Upper lobe of right lung (tissue), 1 donor: ENCODE data around the gene ZCCHC24. TPM values are rescaled to one million over a fixed set of nuclear protein-coding genes. Genes with fewer than 3 reads are reported as not detected.
"Not testable (repeated sequence)": the region's sequence is repeated elsewhere in the genome, so short reads cannot be mapped to it uniquely, and the experiment has no call there.

Experiments
- ATAC-seq: fragments of 200-7000 bp; cut with Tn5 transposase; one replicate; pipeline ENCODE4 v1.9.1; 2020; ENCODE audit warnings: mild to moderate bottlenecking, moderate library complexity
- DNase-seq: peaks from one replicate; pipeline ENCODE4 v3.0.0-alpha.2; 2020
- H3K27ac ChIP-seq: fragments of 200-600 bp; one replicate; pipeline ENCODE4 v1.8.0; 2022
- H3K27me3 ChIP-seq: fragments of 200-600 bp; one replicate; pipeline ENCODE4 v1.8.0; 2022; ENCODE audit warnings: mild to moderate bottlenecking
- H3K36me3 ChIP-seq: fragments of 200-600 bp; one replicate; pipeline ENCODE4 v1.8.0; 2022
- H3K4me1 ChIP-seq: fragments of 200-600 bp; one replicate; pipeline ENCODE4 v1.8.0; 2022
- H3K4me3 ChIP-seq: fragments of 200-600 bp; one replicate; pipeline ENCODE4 v1.8.0; 2022; ENCODE audit warnings: mild to moderate bottlenecking
- H3K9me3 ChIP-seq: fragments of 200-600 bp; one replicate; pipeline ENCODE4 v1.8.0; 2022
- intact Hi-C: fragments of 100-400 bp; cut with DNase I; formaldehyde crosslinking; loops from one replicate; pipeline ENCODE4 v1.11.0; 2022
- total RNA-seq: library from RNA; stranded (reverse); fragmentation: NEBNext Ultra II Directional; extraction: Animal tissue kit (Norgen Biotek cat#: 25700); gene quantifications from one replicate; pipeline ENCODE4 v1.2.1, GENCODE V29; 2021
- TF ChIP-seq, protein P1 (sequence below): fragments of 200-600 bp; IDR thresholded peaks from one replicate; pipeline ENCODE4 v1.8.0; 2022; ENCODE audit warnings: antibody characterized with exemption
- donor health status: DM: no; HTN: yes; CAD: no; lungs with severe emphysema.

The ZCCHC24 gene
- total RNA-seq, 1 donor from 2014 or later = 32.4 TPM

DNA sequence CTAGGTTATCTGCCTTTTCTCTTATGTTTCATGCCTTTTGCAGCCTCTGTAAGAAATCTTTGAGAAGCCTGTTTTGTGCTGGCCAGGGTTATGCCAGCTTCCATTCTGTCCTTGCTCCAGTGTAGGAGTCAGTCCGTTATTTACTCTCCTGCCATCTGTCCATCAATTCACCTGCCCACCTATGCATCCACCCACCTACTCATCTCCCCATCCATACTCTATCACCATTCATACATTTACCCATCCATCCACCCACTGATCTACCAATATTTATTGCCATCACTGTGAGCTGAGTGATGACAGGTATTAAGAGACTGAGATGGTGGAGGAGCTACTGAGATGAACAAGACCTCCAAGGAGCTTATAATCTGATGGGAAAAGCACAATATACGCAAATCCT is 110.9 kb downstream of the ZCCHC24 start:
- no peaks in the 10 kb centered on the region for H3K36me3 ChIP-seq
- intact Hi-C loops = no loop called here
- TF ChIP-seq, protein P1, sequence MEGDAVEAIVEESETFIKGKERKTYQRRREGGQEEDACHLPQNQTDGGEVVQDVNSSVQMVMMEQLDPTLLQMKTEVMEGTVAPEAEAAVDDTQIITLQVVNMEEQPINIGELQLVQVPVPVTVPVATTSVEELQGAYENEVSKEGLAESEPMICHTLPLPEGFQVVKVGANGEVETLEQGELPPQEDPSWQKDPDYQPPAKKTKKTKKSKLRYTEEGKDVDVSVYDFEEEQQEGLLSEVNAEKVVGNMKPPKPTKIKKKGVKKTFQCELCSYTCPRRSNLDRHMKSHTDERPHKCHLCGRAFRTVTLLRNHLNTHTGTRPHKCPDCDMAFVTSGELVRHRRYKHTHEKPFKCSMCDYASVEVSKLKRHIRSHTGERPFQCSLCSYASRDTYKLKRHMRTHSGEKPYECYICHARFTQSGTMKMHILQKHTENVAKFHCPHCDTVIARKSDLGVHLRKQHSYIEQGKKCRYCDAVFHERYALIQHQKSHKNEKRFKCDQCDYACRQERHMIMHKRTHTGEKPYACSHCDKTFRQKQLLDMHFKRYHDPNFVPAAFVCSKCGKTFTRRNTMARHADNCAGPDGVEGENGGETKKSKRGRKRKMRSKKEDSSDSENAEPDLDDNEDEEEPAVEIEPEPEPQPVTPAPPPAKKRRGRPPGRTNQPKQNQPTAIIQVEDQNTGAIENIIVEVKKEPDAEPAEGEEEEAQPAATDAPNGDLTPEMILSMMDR = no peak
- no peak overlapping the region for H3K4me3 ChIP-seq
- no peak overlapping the region for H3K27ac ChIP-seq
- DNase-seq (no peak), ATAC-seq (no peak)
- no peaks in the 10 kb centered on the region for H3K27me3 ChIP-seq
- no peaks in the 10 kb centered on the region for H3K9me3 ChIP-seq
- no peaks in the 10 kb centered on the region for H3K4me1 ChIP-seq

DNA sequence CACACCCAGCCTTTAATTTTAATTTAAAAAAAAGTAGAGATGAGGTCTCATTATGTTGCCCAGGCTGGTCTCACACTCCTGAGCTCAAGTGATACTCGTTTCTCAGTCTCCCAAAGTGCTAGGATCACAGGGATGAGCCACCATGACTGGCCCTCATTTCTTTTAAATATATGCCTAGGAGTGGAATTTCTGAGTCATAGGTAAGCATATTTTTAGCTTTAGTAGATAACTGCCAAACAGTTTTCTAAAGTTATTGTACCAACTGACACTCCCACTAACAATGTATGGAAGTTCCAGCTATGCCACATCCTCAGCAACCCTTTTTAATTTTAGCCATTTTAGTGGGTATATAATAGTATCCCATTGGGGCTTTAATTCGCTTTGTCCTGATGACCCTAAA is 111.9 kb downstream of the ZCCHC24 start:
- ATAC-seq = no peak
- Histone ChIP-seq H3K4me1 (no peaks in the 10 kb centered on the region), H3K36me3 (no peaks in the 10 kb centered on the region), H3K9me3 (no peaks in the 10 kb centered on the region), H3K27ac (no peak overlapping the region), H3K4me3 (no peak overlapping the region), H3K27me3 (no peaks in the 10 kb centered on the region)
- intact Hi-C loops = no loop called here
- TF ChIP-seq, protein P1 = no peak
- no peak for DNase-seq

DNA sequence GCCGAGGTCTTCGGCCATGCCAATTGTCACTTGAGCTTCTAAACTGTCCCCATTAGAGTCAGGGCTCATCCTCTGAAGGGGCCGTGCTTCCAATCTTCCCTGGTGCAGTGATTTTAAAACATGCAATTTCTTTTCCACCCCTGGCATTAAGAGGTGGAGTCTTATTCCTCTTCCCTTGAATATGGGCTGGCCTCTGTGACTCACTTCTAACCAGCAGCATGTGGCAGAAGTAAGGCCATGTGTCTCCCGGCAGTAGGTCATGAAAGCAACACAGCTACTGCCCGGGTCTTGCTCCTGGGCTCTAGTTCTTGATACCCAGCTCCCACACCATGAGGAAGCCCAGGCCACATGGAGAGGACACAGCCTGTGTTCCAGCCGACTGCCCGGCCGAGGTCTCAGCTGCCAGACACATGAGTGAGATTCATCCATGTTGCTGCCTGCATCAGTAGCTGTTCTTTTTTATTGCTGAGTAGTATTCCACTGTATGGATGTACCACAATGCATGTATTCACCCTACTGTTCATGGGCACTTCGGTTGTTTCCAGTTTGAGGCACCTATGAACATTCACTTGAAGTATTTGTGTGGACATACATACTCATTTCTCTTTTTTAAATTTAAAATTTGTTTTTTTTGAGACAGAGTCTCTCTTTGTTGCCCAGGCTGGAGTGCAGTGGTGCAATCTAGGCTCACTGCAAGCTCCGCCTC is 112.7 kb downstream of the ZCCHC24 start:
- H3K27me3 ChIP-seq, H3K27ac ChIP-seq, H3K9me3 ChIP-seq, H3K4me3 ChIP-seq, H3K4me1 ChIP-seq, intact Hi-C loops, H3K36me3 ChIP-seq, ATAC-seq, DNase-seq: not testable (repeated sequence)

Other genes starting within 250 kb of the ZCCHC24 start
- gene PPIF, start 98.2 kb downstream of the ZCCHC24 start, total RNA-seq = 30.7 TPM
- 0.14 TPM for gene EIF5AL1, start 66.9 kb upstream of the ZCCHC24 start, total RNA-seq
- 13,814 TPM for gene SFTPA2, start 114.8 kb upstream of the ZCCHC24 start, total RNA-seq
- gene SFTPA1, start 165.3 kb upstream of the ZCCHC24 start, total RNA-seq = 11,191 TPM